A673 (cell line): ENCODE results near the gene RORB. TPM values are rescaled to one million over a fixed set of nuclear protein-coding genes. Genes with fewer than 3 reads are reported as not detected.
A peak's percentile ranks its signal among the peaks of the same experiment; 100 is the strongest.

ENCODE experiments used
- BruUV-seq: library from RNA; stranded (reverse); fragments of 400-500 nt; replicated peaks from 2 replicates; lab custom pipeline; 2021; lab: Mats Ljungman, UMichigan
- CTCF ChIA-PET: fragments of 300-600 bp; sonication (Branson Sonifier 250); formaldehyde crosslinking; loops from one replicate; lab custom pipeline; 2022; ENCODE audit warnings: antibody characterized with exemption; lab: Charles Lee
- POLR2A ChIA-PET: fragments of 300-600 bp; sonication (Branson Sonifier 250); formaldehyde crosslinking; loops from one replicate; lab custom pipeline; 2022; ENCODE audit warnings: antibody characterized with exemption; ENCODE audit not compliant: low non-redundant PET; lab: Charles Lee
- DNase-seq: peaks from one replicate; pipeline ENCODE4 v3.0.0-alpha.2; 2015; ENCODE audit warnings: low spot score
- H3K27ac ChIP-seq: fragments of 200-600 bp; sonication (generic); 2 replicates; pipeline ENCODE4 v1.5.1; 2016; ENCODE audit warnings: mixed run types, low read depth, mild to moderate bottlenecking, mixed read lengths, antibody characterized with exemption, low read length; ENCODE audit not compliant: poor library complexity, severe bottlenecking
- H3K27me3 ChIP-seq: fragments of 200-600 bp; sonication (generic); replicated peaks from 2 replicates; pipeline ENCODE4 v1.6.1; 2017; ENCODE audit warnings: mixed run types, low read depth, mild to moderate bottlenecking, mixed read lengths, antibody characterized with exemption, low read length; ENCODE audit not compliant: insufficient read depth, poor library complexity
- H3K36me3 ChIP-seq: fragments of 200-600 bp; sonication (generic); 2 replicates; pipeline ENCODE4 v1.6.1; 2016; ENCODE audit warnings: mixed run types, mild to moderate bottlenecking, mixed read lengths, antibody characterized with exemption, low read length; ENCODE audit not compliant: insufficient read depth, poor library complexity, severe bottlenecking
- H3K4me1 ChIP-seq: fragments of 200-600 bp; sonication (generic); 2 replicates; pipeline ENCODE4 v1.6.1; 2017; ENCODE audit warnings: mixed run types, mild to moderate bottlenecking, mixed read lengths, antibody characterized with exemption, low read length; ENCODE audit not compliant: insufficient read depth, poor library complexity, severe bottlenecking
- H3K4me3 ChIP-seq: fragments of 200-600 bp; sonication (generic); 2 replicates; pipeline ENCODE4 v1.5.1; 2016; ENCODE audit warnings: low read depth, mixed run types, mild to moderate bottlenecking, mixed read lengths, low read length; ENCODE audit not compliant: poor library complexity, severe bottlenecking
- H3K9me3 ChIP-seq: fragments of 200-600 bp; sonication (generic); 2 replicates; pipeline ENCODE4 v1.6.1; 2016; ENCODE audit warnings: mixed run types, low read depth, mild to moderate bottlenecking, mixed read lengths, antibody characterized with exemption, low read length; ENCODE audit not compliant: poor library complexity, severe bottlenecking
- EZH2 ChIP-seq: fragments of 200-600 bp; sonication (generic); IDR thresholded peaks from 2 replicates; pipeline ENCODE4 v1.6.1; 2017; ENCODE audit warnings: borderline replicate concordance, low read depth, mild to moderate bottlenecking, mixed read lengths, antibody characterized with exemption, low read length; ENCODE audit not compliant: poor library complexity, severe bottlenecking
- intact Hi-C: fragments of 100-400 bp; cut with micrococcal nuclease; formaldehyde crosslinking; loops from one replicate; pipeline ENCODE4 v1.10.0; 2022; ENCODE audit not compliant: unreplicated experiment
- total RNA-seq: library from RNA; stranded (reverse); gene quantifications from 2 replicates; pipeline ENCODE4 v1.2.3, GENCODE V29; 2021
- TF ChIP-seq, protein P1 (sequence below): fragments of 300-800, 200-600 bp; sonication (generic); conservative IDR thresholded peaks from 2 replicates; pipeline ENCODE4 v1.5.1; 2017; ENCODE audit warnings: low read depth, mild to moderate bottlenecking, antibody characterized with exemption, low read length, moderate library complexity, mixed read lengths

Gene RORB
- total RNA-seq, 1 experiment from 2014 or later = 0.02 TPM

DNA sequence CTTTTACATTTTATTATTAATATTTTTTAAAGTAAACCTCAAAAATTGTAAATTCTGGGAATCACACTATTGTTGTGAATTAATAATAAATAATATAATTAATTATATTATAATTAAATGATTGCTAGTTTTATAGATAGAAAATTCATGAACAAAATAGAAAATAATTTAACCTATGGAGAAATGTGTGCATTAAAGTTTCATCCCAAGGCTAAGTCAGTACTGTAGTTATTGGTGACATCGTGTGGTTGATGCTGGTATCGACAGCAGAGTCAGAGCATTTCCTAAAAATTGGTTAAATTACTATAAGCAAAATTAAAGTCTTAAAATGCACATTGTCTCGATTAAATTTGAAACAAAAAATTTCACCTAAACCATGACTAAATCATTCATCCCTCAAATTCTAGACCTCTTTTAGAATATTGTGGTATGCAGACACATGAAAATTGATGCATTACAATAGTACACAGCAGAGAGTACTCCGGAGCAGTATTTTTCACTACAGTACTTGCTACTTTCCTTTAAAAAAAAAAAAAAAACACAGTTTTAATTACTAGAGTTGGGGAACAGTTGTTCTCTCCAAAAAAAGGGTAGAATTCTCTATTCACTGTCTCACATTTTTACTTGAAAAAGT, 73.9 kb downstream of the RORB start:
- Histone ChIP-seq H3K36me3 (no peaks in the 10 kb centered on the region), H3K4me3 (no peak overlapping the region), H3K27me3 (peaks cover 10% of the 10 kb centered on the region), H3K27ac (no peak overlapping the region), H3K4me1 (no peaks in the 10 kb centered on the region), H3K9me3 (no peaks in the 10 kb centered on the region)
- DNase-seq = peak; percentile 39
- intact Hi-C loops = loop anchor here (1.0 to 10.0 kb wide), 3 partner anchors 514 to 1371 kb away; partner anchors contain the start of genes NMRK1 and OSTF1
- no TSS peak for BruUV-seq
- TF ChIP-seq, protein P1, sequence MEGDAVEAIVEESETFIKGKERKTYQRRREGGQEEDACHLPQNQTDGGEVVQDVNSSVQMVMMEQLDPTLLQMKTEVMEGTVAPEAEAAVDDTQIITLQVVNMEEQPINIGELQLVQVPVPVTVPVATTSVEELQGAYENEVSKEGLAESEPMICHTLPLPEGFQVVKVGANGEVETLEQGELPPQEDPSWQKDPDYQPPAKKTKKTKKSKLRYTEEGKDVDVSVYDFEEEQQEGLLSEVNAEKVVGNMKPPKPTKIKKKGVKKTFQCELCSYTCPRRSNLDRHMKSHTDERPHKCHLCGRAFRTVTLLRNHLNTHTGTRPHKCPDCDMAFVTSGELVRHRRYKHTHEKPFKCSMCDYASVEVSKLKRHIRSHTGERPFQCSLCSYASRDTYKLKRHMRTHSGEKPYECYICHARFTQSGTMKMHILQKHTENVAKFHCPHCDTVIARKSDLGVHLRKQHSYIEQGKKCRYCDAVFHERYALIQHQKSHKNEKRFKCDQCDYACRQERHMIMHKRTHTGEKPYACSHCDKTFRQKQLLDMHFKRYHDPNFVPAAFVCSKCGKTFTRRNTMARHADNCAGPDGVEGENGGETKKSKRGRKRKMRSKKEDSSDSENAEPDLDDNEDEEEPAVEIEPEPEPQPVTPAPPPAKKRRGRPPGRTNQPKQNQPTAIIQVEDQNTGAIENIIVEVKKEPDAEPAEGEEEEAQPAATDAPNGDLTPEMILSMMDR = peak; percentile 73
- TF ChIP-seq EZH2 = no peak
- POLR2A ChIA-PET = no interaction called here
- CTCF ChIA-PET = no interaction called here

GRCh38 chr9:74573640-74574191, 76.6 kb downstream of the RORB start:
- Histone ChIP-seq H3K36me3 (no peaks in the 10 kb centered on the region), H3K9me3 (no peaks in the 10 kb centered on the region), H3K4me3 (no peak overlapping the region), H3K27me3 (peaks cover 10% of the 10 kb centered on the region), H3K4me1 (no peaks in the 10 kb centered on the region), H3K27ac (no peak overlapping the region)
- POLR2A ChIA-PET = no interaction called here
- intact Hi-C loops = loop anchor here (10.0 kb wide), 1 partner anchor 511 kb away; the partner anchor contains the start of genes NMRK1 and OSTF1
- no peak for DNase-seq
- no TSS peak for BruUV-seq
- TF ChIP-seq, protein P1 = no peak
- TF ChIP-seq EZH2 = no peak
- CTCF ChIA-PET = no interaction called here

- Histone ChIP-seq H3K4me3 (no peak overlapping the region), H3K4me1 (no peaks in the 10 kb centered on the region), H3K9me3 (no peaks in the 10 kb centered on the region), H3K27me3 (peaks cover 17% of the 10 kb centered on the region), H3K27ac (no peak overlapping the region), H3K36me3 (no peaks in the 10 kb centered on the region)
- POLR2A ChIA-PET = no interaction called here
- CTCF ChIA-PET = no interaction called here
- intact Hi-C loops = loop anchor here (5.0 to 10.0 kb wide), 2 partner anchors 71 to 509 kb away; partner anchors contain the start of genes NMRK1 and OSTF1
- DNase-seq = no peak
- TF ChIP-seq EZH2 = no peak
- TF ChIP-seq, protein P1 = no peak
- no TSS peak for BruUV-seq
Observed at GRCh38 chr9:74576176-74576575, 79.0 kb downstream of the RORB start.
